Caco-2 (cell line): ENCODE data around the gene AGTPBP1. TPM values are rescaled to one million over a fixed set of nuclear protein-coding genes. Genes with fewer than 3 reads are reported as not detected.

Experiments used
- BruUV-seq: library from RNA; stranded (reverse); fragments of 400-500 nt; replicated peaks from 2 replicates; lab custom pipeline; 2021; lab: Mats Ljungman, UMichigan
- CTCF ChIA-PET: fragments of 300-600 bp; sonication (Branson Sonifier 250); formaldehyde crosslinking; loops from one replicate; lab custom pipeline; 2022; ENCODE audit warnings: antibody characterized with exemption; lab: Charles Lee
- POLR2A ChIA-PET: fragments of 300-600 bp; sonication (Branson Sonifier 250); formaldehyde crosslinking; loops from one replicate; lab custom pipeline; 2022; ENCODE audit warnings: antibody characterized with exemption; lab: Charles Lee
- DNase-seq, 2 experiments: peaks; one replicate each; pipeline versions ENCODE4 v3.0.0 to v3.0.0-alpha.2; 2020 to 2022
- H3K27me3 ChIP-seq: replicated peaks from 2 replicates; pipeline ENCODE4 v1.6.0; 2011; ENCODE audit warnings: low read length; ENCODE audit not compliant: control insufficient read depth, insufficient read depth
- H3K36me3 ChIP-seq: 2 replicates; pipeline ENCODE4 v1.5.1; 2011; ENCODE audit warnings: low read length; ENCODE audit not compliant: control insufficient read depth, insufficient read depth
- H3K4me1 ChIP-seq: fragments of 250-450 bp; sonication (Bioruptor Pico); 2 replicates; pipeline ENCODE4 v1.5.1; 2020; ENCODE audit warnings: mild to moderate bottlenecking
- H3K4me3 ChIP-seq: 2 replicates; pipeline ENCODE4 v1.5.1; 2011; ENCODE audit warnings: low read depth, mild to moderate bottlenecking, control low read depth, low read length
- H3K9me3 ChIP-seq: fragments of 250-450 bp; sonication (Bioruptor Pico); 2 replicates; pipeline ENCODE4 v1.5.1; 2020; ENCODE audit warnings: mild to moderate bottlenecking, moderate library complexity
- H3K27ac Mint-ChIP-seq: one replicate; pipeline ENCODE4 v1.8.0; 2022; ENCODE audit warnings: mixed read lengths; ENCODE audit not compliant: unreplicated experiment
- H3K27me3 Mint-ChIP-seq: one replicate; pipeline ENCODE4 v1.8.0; 2022; ENCODE audit warnings: mixed read lengths; ENCODE audit not compliant: insufficient read depth, unreplicated experiment
- H3K36me3 Mint-ChIP-seq: one replicate; pipeline ENCODE4 v1.8.0; 2022; ENCODE audit warnings: mild to moderate bottlenecking, mixed read lengths; ENCODE audit not compliant: insufficient read depth, unreplicated experiment
- H3K4me1 Mint-ChIP-seq: one replicate; pipeline ENCODE4 v1.8.0; 2022; ENCODE audit warnings: low read depth, mixed read lengths; ENCODE audit not compliant: unreplicated experiment
- H3K4me3 Mint-ChIP-seq: one replicate; pipeline ENCODE4 v1.8.0; 2022; ENCODE audit warnings: mild to moderate bottlenecking, moderate library complexity, mixed read lengths; ENCODE audit not compliant: unreplicated experiment
- H3K9me3 Mint-ChIP-seq: one replicate; pipeline ENCODE4 v1.8.0; 2022; ENCODE audit warnings: mixed read lengths; ENCODE audit not compliant: unreplicated experiment
- CTCF ChIP-seq, 2 experiments: fragments of 200-600 bp in 1 of 2; IDR thresholded peaks; 1 replicate in 1 of 2; 2 replicates in 1 of 2; pipeline versions ENCODE4 v1.5.1 to v1.8.0; 2011 to 2022; ENCODE audit warnings: antibody characterized with exemption in 1 of 2, control low read depth in 1 of 2, inconsistent platforms in 1 of 2, low read depth in 1 of 2, low read length in 1 of 2, mild to moderate bottlenecking in 1 of 2, moderate library complexity in 1 of 2; ENCODE audit not compliant: insufficient read depth in 1 of 2, severe bottlenecking in 1 of 2, unreplicated experiment in 1 of 2
- intact Hi-C: fragments of 100-400 bp; cut with micrococcal nuclease; formaldehyde crosslinking; loops from one replicate; pipeline ENCODE4 v1.10.0; 2022; ENCODE audit not compliant: unreplicated experiment
- total RNA-seq: library from RNA; stranded (reverse); gene quantifications from 2 replicates; pipeline ENCODE4 v1.2.3, GENCODE V29; 2022

The AGTPBP1 gene
- total RNA-seq, 1 experiment from 2014 or later = 14.0 TPM

- H3K4me3 ChIP-seq = peak overlapping the region; percentile 67
- no TSS peak for BruUV-seq
- TF ChIP-seq CTCF (IDR thresholded peaks at IDR 0.05; ENCODE audit: insufficient read depth in 1 of 2, low read depth in 1 of 2, low read length in 1 of 2, severe bottlenecking in 1 of 2, unreplicated experiment in 1 of 2) = no peak
- peak overlapping the region; percentile 78 for H3K4me3 Mint-ChIP-seq
- H3K9me3 ChIP-seq = no peaks in the 10 kb centered on the region
- no peaks in the 10 kb centered on the region for H3K27me3 ChIP-seq
- no peaks in the 10 kb centered on the region for H3K36me3 Mint-ChIP-seq
- ChIA-PET CTCF (no interaction called here), POLR2A (no interaction called here)
- no peaks in the 10 kb centered on the region for H3K36me3 ChIP-seq
- peaks cover 8% of the 10 kb centered on the region for H3K4me1 Mint-ChIP-seq
- intact Hi-C loops = no loop called here
- peaks cover 4% of the 10 kb centered on the region; the same call in 1 of the 2 replicates for H3K4me1 ChIP-seq
- H3K9me3 Mint-ChIP-seq = no peaks in the 10 kb centered on the region
- peak overlapping the region; percentile 61 for H3K27ac Mint-ChIP-seq
- H3K27me3 Mint-ChIP-seq = no peaks in the 10 kb centered on the region
- no peak for DNase-seq
Observed at GRCh38 chr9:85740787-85741094, 1.0 kb downstream of the AGTPBP1 start.

GRCh38 chr9:85738509-85738908 is 3.2 kb downstream of the AGTPBP1 start:
- Histone ChIP-seq H3K4me3 (no peak overlapping the region), H3K27me3 (no peaks in the 10 kb centered on the region), H3K9me3 (no peaks in the 10 kb centered on the region), H3K36me3 (no peaks in the 10 kb centered on the region), H3K4me1 (peaks cover 4% of the 10 kb centered on the region; the same call in 1 of the 2 replicates)
- H3K4me1 Mint-ChIP-seq = peaks cover 5% of the 10 kb centered on the region
- no peak overlapping the region for H3K4me3 Mint-ChIP-seq
- H3K9me3 Mint-ChIP-seq = peaks cover 2% of the 10 kb centered on the region
- CTCF ChIA-PET = no interaction called here
- BruUV-seq = no TSS peak
- DNase-seq = no peak
- intact Hi-C loops = no loop called here
- no peak overlapping the region for H3K27ac Mint-ChIP-seq
- no peaks in the 10 kb centered on the region for H3K27me3 Mint-ChIP-seq
- no peak for TF ChIP-seq CTCF (IDR thresholded peaks at IDR 0.05; ENCODE audit: insufficient read depth in 1 of 2, low read depth in 1 of 2, low read length in 1 of 2, severe bottlenecking in 1 of 2, unreplicated experiment in 1 of 2)
- H3K36me3 Mint-ChIP-seq = no peaks in the 10 kb centered on the region
- POLR2A ChIA-PET = no interaction called here

GRCh38 chr9:85737671-85738070 is 4.1 kb downstream of the AGTPBP1 start:
- Mint-ChIP-seq H3K27ac (no peak overlapping the region), H3K9me3 (peaks cover 10% of the 10 kb centered on the region), H3K27me3 (no peaks in the 10 kb centered on the region), H3K36me3 (no peaks in the 10 kb centered on the region), H3K4me1 (peaks cover 6% of the 10 kb centered on the region), H3K4me3 (no peak overlapping the region)
- H3K9me3 ChIP-seq = no peaks in the 10 kb centered on the region
- no TSS peak for BruUV-seq
- H3K4me3 ChIP-seq = no peak overlapping the region
- no peak for DNase-seq
- intact Hi-C loops = no loop called here
- CTCF ChIA-PET = no interaction called here
- POLR2A ChIA-PET = no interaction called here
- no peaks in the 10 kb centered on the region; the same call in 1 of the 2 replicates for H3K4me1 ChIP-seq
- no peaks in the 10 kb centered on the region for H3K36me3 ChIP-seq
- TF ChIP-seq CTCF (IDR thresholded peaks at IDR 0.05; ENCODE audit: insufficient read depth in 1 of 2, low read depth in 1 of 2, low read length in 1 of 2, severe bottlenecking in 1 of 2, unreplicated experiment in 1 of 2) = no peak
- H3K27me3 ChIP-seq = no peaks in the 10 kb centered on the region
